Activated CD8-positive, alpha-beta memory T cell treated with anti-CD3 and anti-CD28 coated beads, Interleukin-2, amount 10 ng/mL, durations not matched to agents 7 days and 5 days (primary cell): ENCODE data around the gene BAIAP2. TPM values are rescaled to one million over a fixed set of nuclear protein-coding genes. Genes with fewer than 3 reads are reported as not detected.
"Not testable (repeated sequence)": the region's sequence is repeated elsewhere in the genome, so short reads cannot be mapped to it uniquely, and the experiment has no call there.

Source experiments
- ATAC-seq: fragments of 150-1000 bp; cut with Tn5 transposase; one replicate; pipeline ENCODE4 v1.10.0; 2021; ENCODE audit warnings: moderate library complexity
- CTCF ChIA-PET: fragments of 350-600 bp; sonication (Branson Sonifier 250); formaldehyde crosslinking; loops from one replicate; lab custom pipeline; 2021; ENCODE audit warnings: antibody characterized with exemption; lab: Charles Lee
- DNase-seq: peaks from one replicate; pipeline ENCODE4 v3.0.0-alpha.2; 2020
- H3K27ac Mint-ChIP-seq: one replicate; pipeline ENCODE4 v1.8.0; 2021; ENCODE audit warnings: mild to moderate bottlenecking, mixed read lengths
- H3K27me3 Mint-ChIP-seq: one replicate; pipeline ENCODE4 v1.8.0; 2021; ENCODE audit warnings: mixed read lengths
- H3K36me3 Mint-ChIP-seq: one replicate; pipeline ENCODE4 v1.8.0; 2021; ENCODE audit warnings: mild to moderate bottlenecking, mixed read lengths
- H3K4me1 Mint-ChIP-seq: one replicate; pipeline ENCODE4 v1.8.0; 2021; ENCODE audit warnings: mixed read lengths
- H3K4me3 Mint-ChIP-seq: one replicate; pipeline ENCODE4 v1.8.0; 2021; ENCODE audit warnings: mild to moderate bottlenecking, moderate library complexity, mixed read lengths
- H3K9me3 Mint-ChIP-seq: one replicate; pipeline ENCODE4 v1.8.0; 2022; ENCODE audit warnings: low read depth, mixed read lengths
- total RNA-seq, 2 experiments: library from RNA; stranded (reverse); gene quantifications; one replicate each; pipeline ENCODE4 v1.2.3, GENCODE V29; 2021

BAIAP2 gene
- total RNA-seq, 2 experiments from 2014 or later = 4.8 to 7.0 TPM

GRCh38 chr17:81068411-81069134 lies 33.6 kb downstream of the BAIAP2 start:
- no peak overlapping the region for H3K27ac Mint-ChIP-seq
- no peak overlapping the region for H3K4me3 Mint-ChIP-seq
- H3K4me1 Mint-ChIP-seq = peaks cover 2% of the 10 kb centered on the region
- ATAC-seq = no peak
- CTCF ChIA-PET = no interaction called here
- no peak for DNase-seq
- no peaks in the 10 kb centered on the region for H3K9me3 Mint-ChIP-seq
- no peaks in the 10 kb centered on the region for H3K27me3 Mint-ChIP-seq
- no peaks in the 10 kb centered on the region for H3K36me3 Mint-ChIP-seq

GRCh38 chr17:81069135-81069645 lies 34.2 kb downstream of the BAIAP2 start:
- Mint-ChIP-seq H3K36me3 (no peaks in the 10 kb centered on the region), H3K27me3 (no peaks in the 10 kb centered on the region), H3K4me3 (no peak overlapping the region), H3K27ac (no peak overlapping the region), H3K4me1 (no peaks in the 10 kb centered on the region), H3K9me3 (no peaks in the 10 kb centered on the region)
- no peak for ATAC-seq
- no peak for DNase-seq
- CTCF ChIA-PET = no interaction called here

GRCh38 chr17:81070541-81071246 lies 35.7 kb downstream of the BAIAP2 start:
- CTCF ChIA-PET = interaction anchor here (1.4 kb wide), 1 partner anchor 31 kb away, joined by 8 read pairs; no protein-coding TSS in a partner anchor

GRCh38 chr17:81071761-81072741 lies 37.1 kb downstream of the BAIAP2 start:
- Mint-ChIP-seq H3K27ac (no peak overlapping the region), H3K4me1 (no peaks in the 10 kb centered on the region), H3K9me3 (no peaks in the 10 kb centered on the region), H3K4me3 (no peak overlapping the region), H3K36me3 (no peaks in the 10 kb centered on the region), H3K27me3 (no peaks in the 10 kb centered on the region)
- DNase-seq = no peak
- CTCF ChIA-PET = no interaction called here
- no peak for ATAC-seq

More at GRCh38 chr17:81070541-81071246, 35.7 kb downstream of the BAIAP2 start:
- Mint-ChIP-seq H3K36me3 (no peaks in the 10 kb centered on the region), H3K27me3 (no peaks in the 10 kb centered on the region), H3K4me3 (no peak overlapping the region), H3K27ac (no peak overlapping the region), H3K9me3 (no peaks in the 10 kb centered on the region), H3K4me1 (no peaks in the 10 kb centered on the region)
- no peak for ATAC-seq
- no peak for DNase-seq

DNA sequence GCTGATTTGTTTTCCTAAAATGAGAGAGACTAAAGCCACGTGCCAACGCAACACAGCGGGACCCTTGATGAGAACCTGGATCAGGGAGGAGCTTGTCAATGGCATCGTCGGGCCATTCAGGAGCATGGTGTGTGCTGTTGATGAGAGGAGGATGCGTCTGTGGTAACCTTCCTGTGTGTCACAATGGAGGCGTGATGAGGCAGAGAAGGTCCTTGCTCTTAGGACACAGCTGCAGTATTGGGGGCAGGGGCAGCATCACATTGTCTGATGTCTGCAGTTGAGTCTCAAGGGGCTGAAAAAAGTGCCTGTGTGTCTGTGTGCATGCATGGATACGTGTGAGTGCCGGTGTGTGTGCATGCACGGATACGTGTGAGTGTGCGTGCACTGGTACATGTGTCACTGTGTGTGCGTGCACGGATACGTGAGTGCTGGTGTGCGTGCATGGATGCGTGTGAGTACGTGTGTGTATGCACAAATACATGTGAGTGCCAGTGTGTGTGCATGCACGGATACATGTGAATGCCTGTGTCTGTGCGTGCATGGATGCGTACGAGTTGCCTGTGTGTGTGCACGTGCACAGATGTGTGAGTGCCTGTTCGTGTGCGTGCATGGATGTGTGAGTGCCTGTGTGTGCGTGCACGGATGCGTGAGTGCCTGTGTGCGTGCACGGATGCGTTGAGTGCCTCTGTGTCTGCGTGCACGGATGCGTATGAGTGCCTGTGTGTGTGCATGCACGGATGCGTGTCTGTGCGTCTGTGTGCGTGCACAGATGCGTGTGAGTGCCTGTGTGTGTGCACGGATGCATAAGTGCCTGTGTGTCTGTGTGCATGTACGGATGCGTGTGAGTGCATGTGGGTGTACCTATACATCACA lies 39.3 kb downstream of the BAIAP2 start:
- Mint-ChIP-seq H3K27ac (no peak overlapping the region), H3K36me3 (no peaks in the 10 kb centered on the region), H3K27me3 (no peaks in the 10 kb centered on the region), H3K4me3 (no peak overlapping the region), H3K4me1 (no peaks in the 10 kb centered on the region), H3K9me3 (no peaks in the 10 kb centered on the region)
- CTCF ChIA-PET = no interaction called here
- ATAC-seq = no peak
- no peak for DNase-seq

DNA sequence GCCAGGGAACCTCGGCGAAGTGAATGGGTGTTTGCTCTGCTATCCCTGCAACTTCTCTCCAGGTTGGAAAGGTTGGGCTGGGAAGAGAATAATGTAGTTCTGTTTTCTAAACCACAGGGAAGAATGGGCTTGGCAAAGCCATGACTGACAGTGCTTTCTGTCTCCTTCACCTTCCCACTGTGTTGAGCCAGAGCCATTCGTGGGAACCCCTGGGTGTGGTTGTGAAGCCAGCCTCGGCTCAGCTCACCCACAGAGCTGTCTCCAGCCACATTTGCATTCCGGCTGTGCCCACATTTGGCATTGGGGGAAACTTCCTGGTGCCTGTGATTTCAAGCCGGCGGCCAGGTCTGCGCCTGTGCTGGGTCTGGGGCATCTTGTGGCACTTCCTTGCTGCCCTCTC lies 39.9 kb downstream of the BAIAP2 start:
- no peak for DNase-seq
- no peaks in the 10 kb centered on the region for H3K4me1 Mint-ChIP-seq

DNA sequence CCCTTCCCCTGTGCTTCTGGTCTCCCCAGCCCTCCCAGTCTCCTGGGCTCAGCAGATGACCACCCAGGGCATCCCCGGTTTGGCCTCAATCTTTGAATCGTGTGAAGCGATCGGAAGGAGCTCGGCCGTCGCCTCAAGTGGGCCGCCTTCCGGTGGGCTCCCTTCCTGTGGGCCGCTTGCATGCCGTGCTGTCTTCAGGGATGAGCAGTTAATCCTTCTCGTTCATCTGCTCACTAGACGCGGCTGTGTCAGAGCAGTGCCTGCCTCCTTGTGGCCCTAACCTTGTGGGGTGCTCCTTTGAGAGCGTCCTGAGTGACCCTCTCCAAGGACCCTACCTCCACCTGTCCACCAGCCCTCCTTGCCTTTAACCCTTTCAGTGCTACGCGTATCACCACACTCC lies 40.4 kb downstream of the BAIAP2 start:
- Mint-ChIP-seq H3K27ac (no peak overlapping the region), H3K4me3 (no peak overlapping the region), H3K4me1 (no peaks in the 10 kb centered on the region), H3K27me3 (no peaks in the 10 kb centered on the region), H3K36me3 (no peaks in the 10 kb centered on the region), H3K9me3 (no peaks in the 10 kb centered on the region)
- ATAC-seq (no peak), DNase-seq (no peak)
- CTCF ChIA-PET = interaction anchor here (1.2 kb wide), 1 partner anchor 27 kb away, joined by 4 read pairs; no protein-coding TSS in a partner anchor

More for the DNA sequence above, 39.9 kb downstream of the BAIAP2 start:
- no peaks in the 10 kb centered on the region for H3K9me3 Mint-ChIP-seq
- H3K27me3 Mint-ChIP-seq = no peaks in the 10 kb centered on the region
- no peak overlapping the region for H3K27ac Mint-ChIP-seq
- CTCF ChIA-PET = no interaction called here
- ATAC-seq = no peak
- H3K36me3 Mint-ChIP-seq = no peaks in the 10 kb centered on the region
- H3K4me3 Mint-ChIP-seq = no peak overlapping the region

DNA sequence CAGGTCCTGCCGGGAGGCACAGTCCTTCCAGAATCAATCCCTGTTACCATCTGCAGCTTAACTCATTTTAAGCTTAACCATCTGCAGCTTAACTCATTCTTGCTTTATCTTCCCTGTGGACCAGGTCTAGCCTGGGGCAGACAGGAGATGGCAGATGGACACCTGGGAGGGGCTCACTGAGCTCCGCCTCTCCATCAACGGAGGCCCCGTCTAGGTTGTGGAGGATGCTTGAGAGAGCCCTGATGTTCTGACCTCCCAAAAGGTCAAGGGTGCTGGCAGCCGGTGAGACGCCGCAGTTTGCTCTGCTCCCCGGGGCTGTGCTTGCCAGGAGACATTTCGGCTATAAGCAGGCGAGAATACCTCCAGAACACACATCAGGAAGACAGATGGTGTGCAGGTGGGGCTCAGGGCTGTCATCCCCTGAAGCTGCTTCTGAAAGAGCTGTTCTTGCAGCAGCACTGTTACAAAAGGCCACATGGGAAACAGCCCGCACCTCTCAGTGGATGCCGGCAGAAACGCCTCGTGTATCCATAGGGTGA lies 41.3 kb downstream of the BAIAP2 start:
- no peak for DNase-seq
- H3K4me3 Mint-ChIP-seq = no peak overlapping the region

DNA sequence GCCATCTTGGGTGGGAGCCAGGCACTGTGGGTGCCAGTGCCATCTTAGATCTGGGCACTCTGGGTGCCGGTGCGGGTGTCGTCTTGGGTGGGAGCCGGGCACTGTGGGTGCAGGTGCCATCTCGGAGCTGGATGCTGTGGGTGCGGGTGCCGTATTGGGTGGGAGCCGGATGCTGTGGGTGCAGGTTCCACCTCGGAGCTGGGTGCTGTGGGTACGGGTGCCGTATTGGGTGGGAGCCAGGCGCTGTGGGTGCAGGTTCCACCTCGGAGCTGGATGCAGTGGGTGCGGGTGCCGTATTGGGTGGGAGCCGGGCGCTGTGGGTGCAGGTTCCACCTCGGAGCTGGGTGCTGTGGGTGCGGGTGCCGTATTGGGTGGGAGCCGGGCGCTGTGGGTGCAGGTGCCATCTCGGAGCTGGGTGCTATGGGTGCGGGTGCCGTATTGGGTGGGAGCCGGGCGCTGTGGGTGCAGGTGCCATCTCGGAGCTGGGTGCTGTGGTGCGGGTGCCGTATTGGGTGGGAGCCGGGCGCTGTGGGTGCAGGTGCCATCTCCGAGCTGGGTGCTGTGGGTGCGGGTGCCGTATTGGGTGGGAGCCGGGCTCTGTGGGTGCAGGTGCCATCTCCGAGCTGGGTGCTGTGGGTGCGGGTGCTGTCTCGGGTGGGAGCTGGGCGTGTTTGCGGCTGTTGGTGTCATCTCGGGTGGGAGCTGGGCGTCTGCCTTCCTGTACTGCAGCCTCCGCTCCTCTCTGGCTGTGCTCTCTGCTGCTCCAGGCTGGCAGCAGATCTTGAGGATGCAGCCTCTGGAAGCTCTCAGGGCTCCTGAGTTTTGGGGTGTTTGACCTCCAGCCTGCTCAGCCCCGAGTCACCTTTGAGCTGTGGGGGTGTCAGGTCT lies 43.3 kb downstream of the BAIAP2 start:
- H3K4me1 Mint-ChIP-seq, H3K36me3 Mint-ChIP-seq, H3K27ac Mint-ChIP-seq, H3K27me3 Mint-ChIP-seq, H3K4me3 Mint-ChIP-seq, H3K9me3 Mint-ChIP-seq, ATAC-seq, DNase-seq: not testable (repeated sequence)
- CTCF ChIA-PET = interaction anchor here (1.1 kb wide), 1 partner anchor 24 kb away, joined by 3 read pairs; no protein-coding TSS in a partner anchor

More for the DNA sequence above, 41.3 kb downstream of the BAIAP2 start:
- CTCF ChIA-PET = interaction anchor here (1.2 to 1.3 kb wide), 2 partner anchors 19 to 26 kb away, joined by 4 read pairs; no protein-coding TSS in a partner anchor
- no peaks in the 10 kb centered on the region for H3K36me3 Mint-ChIP-seq
- no peaks in the 10 kb centered on the region for H3K27me3 Mint-ChIP-seq
- H3K9me3 Mint-ChIP-seq = no peaks in the 10 kb centered on the region
- no peaks in the 10 kb centered on the region for H3K4me1 Mint-ChIP-seq
- no peak overlapping the region for H3K27ac Mint-ChIP-seq
- no peak for ATAC-seq

DNA sequence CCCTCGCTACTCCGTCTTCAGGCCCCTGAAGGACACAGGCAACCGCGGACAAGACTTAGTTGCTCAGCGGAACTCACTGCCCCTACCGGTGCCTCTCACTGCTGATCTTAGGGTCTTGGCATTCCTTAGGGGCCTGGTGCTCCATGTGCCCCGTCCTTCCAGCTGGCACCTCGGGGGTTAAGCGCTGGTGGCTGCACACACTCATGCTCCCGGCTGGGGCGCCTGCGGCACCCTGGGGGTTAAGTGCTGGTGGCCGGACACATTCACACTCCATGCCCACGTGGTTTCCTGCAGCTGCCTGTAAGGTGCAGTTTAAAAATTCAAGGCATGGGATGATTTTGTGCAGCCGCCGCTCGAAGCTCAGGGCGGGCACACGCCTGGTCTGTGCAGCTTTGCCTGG lies 45.1 kb downstream of the BAIAP2 start:
- H3K27ac Mint-ChIP-seq = no peak overlapping the region
- CTCF ChIA-PET = interaction anchor here (1.1 kb wide), 1 partner anchor 22 kb away, joined by 5 read pairs; no protein-coding TSS in a partner anchor

More for the DNA sequence above, 45.1 kb downstream of the BAIAP2 start:
- Mint-ChIP-seq H3K4me3 (no peak overlapping the region), H3K36me3 (no peaks in the 10 kb centered on the region), H3K9me3 (no peaks in the 10 kb centered on the region), H3K27me3 (no peaks in the 10 kb centered on the region), H3K4me1 (no peaks in the 10 kb centered on the region)
- ATAC-seq = no peak
- DNase-seq = no peak
